OCI-M2 (cell line): ENCODE results near the gene CACNA2D3.

Experiments
- DNase-seq: peaks from one replicate; lab custom pipeline; 2025; ENCODE audit not compliant: unreplicated experiment; lab: John Stamatoyannopoulos, UW

The CACNA2D3 gene

GRCh38 chr3:54830658-54831057 lies 708.3 kb downstream of the CACNA2D3 start:
- DNase-seq = no peak

- no peak for DNase-seq
Measured at GRCh38 chr3:54831112-54831511, 708.8 kb downstream of the CACNA2D3 start.

GRCh38 chr3:54832876-54833275 lies 710.5 kb downstream of the CACNA2D3 start:
- no peak for DNase-seq

DNA sequence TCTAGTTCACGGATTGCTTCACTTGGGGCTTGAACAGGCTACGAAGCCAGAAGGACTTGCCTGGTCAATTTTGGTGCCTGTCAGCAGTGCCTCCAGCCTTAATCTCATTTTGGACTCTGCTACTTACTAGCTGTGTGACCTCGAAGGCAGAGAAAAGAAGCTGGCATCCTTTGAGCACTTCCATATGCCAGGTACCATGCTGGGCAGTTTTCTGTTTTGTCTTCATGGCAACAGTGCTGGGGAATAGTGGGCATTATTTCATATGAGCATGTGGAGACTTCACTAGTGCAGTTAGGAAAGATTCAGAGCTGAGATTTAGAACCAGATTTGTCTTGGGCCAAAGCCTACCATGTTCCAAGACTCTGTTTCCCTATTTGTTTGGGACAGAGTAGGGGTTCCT lies 713.3 kb downstream of the CACNA2D3 start:
- DNase-seq = no peak

DNA sequence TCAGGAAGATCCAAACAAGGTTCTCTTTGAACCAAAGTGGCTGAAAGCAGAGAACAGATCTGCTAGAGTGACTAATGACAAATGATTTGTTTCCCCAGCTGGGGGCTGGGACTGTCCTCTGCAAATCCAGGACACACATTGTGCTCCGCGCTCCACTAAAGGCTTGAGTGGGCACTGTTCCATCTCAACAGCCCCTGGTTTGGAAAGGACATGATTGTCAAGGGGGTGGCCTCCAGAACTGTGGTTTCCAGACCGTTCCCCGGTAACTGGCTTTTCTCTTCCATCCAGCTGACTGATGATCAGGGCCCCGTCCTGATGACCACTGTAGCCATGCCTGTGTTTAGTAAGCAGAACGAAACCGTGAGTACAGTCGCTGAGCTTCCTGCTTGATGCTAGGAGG lies 714.5 kb downstream of the CACNA2D3 start:
- DNase-seq = no peak

- no peak for DNase-seq
Measured at GRCh38 chr3:54837964-54838363, 715.6 kb downstream of the CACNA2D3 start.

- DNase-seq = no peak
Measured at GRCh38 chr3:54841471-54841870, 719.1 kb downstream of the CACNA2D3 start.

DNA sequence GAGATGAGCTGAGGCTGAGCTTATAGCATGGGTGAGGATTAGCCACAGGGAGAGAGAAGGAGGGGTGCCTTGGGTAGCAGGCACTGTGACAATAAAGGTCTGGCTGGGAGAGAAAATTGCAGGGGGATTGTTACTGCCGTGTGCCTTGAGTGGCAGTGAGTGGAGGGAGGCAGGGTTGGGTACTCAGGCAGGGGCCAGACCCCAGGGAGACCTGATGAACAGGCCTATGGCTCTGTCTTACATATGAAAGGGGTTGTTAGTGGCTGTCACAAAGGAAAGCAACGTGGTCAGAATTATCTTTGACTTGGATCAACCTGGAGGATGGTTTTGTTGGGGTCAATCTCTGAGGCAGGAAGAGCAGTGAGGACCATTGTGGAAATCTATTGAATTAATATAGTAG lies 721.0 kb downstream of the CACNA2D3 start:
- DNase-seq = no peak

DNA sequence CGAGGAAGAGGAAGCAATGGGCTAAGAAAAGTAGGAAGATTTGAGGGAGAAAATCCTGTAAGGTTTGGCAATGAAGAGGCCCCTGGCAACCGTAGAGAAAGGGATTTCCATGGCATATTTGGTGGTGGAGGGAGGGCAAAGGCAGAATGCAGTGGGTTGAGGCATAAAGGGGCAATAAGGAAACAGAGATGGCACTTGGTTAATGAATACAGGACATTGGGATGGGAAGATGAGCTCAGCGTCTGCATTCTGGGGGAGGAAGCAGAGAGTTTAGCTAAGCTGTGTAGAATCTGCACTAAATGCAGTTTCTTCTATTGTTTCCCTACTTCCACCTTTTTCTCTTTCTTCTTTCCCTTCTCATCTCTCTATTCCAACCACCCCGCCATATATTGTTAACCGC lies 721.9 kb downstream of the CACNA2D3 start:
- DNase-seq = no peak

- DNase-seq = no peak
Measured at GRCh38 chr3:54845011-54845410, 722.7 kb downstream of the CACNA2D3 start.

GRCh38 chr3:54845551-54845950 lies 723.2 kb downstream of the CACNA2D3 start:
- no peak for DNase-seq

DNA sequence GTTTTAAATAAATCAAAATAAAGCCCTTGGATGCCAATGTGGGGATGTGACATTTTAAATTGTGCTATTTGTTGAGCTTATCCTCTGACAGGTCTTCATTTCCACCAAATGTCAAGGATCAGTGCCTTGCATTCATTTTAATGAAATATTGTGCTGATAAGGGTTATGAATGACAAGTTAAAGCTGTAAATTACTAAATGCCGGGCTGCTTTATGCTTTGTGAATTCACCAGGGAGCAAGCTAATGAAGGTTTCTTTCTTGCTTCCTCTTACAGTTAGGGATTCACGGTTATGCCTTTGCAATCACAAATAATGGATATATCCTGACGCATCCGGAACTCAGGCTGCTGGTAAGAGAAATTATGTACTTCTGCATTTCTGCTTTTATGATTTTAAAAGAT lies 723.8 kb downstream of the CACNA2D3 start:
- no peak for DNase-seq

GRCh38 chr3:54847361-54847760 lies 725.0 kb downstream of the CACNA2D3 start:
- no peak for DNase-seq

GRCh38 chr3:54849360-54849759 lies 727.0 kb downstream of the CACNA2D3 start:
- no peak for DNase-seq

DNA sequence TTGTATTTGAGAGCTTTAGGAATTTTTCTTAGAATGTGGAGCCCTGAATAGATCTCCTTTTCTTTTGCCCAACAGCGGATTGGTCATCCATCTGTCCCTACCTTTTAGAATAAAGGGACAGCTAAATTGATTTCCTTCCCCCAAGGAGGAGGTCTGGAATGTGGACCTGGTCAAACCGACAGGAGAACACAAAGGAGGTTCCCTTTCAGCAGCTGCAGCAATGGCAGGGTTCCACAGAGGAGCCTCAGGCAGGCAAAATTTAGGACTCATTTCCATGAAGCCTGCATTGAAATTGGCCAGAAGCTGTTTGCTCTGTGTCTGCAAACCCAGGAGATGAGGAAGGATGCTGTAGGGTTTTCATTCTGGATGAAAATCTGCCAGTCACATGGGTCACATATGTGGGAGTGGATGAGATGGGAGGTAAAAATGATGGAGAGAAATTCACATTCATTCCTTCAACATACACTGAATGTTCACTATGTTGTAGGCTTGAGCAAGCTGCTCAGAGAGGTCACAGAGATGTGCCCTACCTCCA lies 728.2 kb downstream of the CACNA2D3 start:
- no peak for DNase-seq

DNA sequence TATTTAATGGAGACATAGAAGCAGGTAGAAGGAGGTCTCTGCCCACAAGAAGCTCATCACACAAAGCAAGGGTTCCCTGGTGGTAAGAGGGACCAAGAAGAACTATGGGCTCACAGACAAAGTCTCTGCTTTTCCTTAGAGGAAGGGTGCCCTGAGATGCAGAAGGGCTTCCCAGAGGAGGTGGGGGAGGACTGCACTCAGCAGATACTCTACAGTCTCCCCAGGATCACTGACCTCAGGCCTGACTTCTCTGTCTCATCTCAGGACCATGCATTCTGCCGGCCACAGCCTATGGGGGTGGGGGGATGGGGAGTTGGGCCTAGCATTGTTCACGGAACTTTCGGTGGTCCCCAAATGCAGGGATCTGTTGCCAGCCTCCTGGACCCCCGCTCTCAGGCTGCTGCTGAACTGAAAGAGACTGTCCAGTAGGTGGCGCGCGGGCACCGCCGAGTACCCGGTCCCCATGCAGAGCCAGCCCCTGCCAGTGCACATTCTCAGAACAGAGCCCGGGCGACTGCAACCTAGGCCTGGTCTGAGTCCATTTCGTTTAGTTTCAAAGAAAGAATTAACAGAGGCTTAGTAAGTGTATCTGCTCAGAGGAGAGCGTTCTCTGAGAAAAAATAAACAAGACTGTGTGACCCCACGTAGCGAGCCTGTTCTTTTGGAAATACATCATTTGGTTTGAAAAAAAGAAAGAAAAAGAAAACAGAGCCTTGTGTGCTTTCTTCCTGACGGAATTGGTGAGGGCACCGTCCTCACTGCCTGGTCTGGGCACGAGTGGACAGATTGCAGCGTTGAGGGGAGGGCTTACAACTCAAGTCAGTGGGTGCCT lies 731.4 kb downstream of the CACNA2D3 start:
- no peak for DNase-seq

- no peak for DNase-seq
Measured at GRCh38 chr3:54856271-54856670, 733.9 kb downstream of the CACNA2D3 start.

GRCh38 chr3:54857343-54857742 lies 735.0 kb downstream of the CACNA2D3 start:
- DNase-seq = no peak

GRCh38 chr3:54858093-54858785 lies 735.9 kb downstream of the CACNA2D3 start:
- no peak for DNase-seq

GRCh38 chr3:54859184-54859583 lies 736.8 kb downstream of the CACNA2D3 start:
- DNase-seq = no peak

DNA sequence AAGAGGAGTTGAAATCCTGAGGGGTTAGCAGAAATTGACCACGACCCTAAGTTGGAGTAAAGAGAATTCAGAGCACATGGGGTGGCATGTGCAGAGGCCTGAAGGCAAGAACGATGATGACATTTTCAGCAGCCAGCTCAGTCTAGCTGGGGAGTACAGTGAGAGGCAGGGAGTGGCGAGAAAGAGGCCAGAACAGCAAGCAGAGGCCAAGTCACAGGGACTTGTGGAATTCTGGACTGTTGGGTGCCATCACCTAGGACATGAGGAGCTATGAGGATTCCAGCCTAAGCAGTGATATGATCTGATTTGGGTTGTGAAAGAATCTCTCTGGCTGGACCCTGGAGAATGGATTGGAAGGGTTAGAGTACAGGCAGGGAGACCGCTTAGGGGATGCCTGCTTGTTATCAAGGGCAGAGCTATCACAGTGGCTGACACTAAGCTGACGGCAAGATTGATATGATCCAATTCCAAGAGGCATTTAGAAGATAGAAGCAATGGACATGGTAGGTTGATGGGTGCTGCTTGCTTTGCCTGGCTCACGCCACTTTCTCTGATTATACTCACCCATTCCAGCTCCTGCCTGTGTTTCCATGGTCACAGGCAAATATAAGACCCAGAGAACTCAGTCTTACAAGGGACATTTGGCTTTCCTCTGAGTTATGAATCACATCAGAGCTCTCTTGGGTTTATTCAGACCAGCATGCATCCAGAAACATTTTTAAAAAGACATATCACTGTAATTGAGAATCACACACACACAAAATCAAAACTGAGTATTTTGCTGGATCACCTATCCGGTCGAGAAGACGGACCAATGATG lies 739.1 kb downstream of the CACNA2D3 start:
- DNase-seq = no peak
